ENCODE results near the gene SUPT4H1.

The SUPT4H1 gene

DNA sequence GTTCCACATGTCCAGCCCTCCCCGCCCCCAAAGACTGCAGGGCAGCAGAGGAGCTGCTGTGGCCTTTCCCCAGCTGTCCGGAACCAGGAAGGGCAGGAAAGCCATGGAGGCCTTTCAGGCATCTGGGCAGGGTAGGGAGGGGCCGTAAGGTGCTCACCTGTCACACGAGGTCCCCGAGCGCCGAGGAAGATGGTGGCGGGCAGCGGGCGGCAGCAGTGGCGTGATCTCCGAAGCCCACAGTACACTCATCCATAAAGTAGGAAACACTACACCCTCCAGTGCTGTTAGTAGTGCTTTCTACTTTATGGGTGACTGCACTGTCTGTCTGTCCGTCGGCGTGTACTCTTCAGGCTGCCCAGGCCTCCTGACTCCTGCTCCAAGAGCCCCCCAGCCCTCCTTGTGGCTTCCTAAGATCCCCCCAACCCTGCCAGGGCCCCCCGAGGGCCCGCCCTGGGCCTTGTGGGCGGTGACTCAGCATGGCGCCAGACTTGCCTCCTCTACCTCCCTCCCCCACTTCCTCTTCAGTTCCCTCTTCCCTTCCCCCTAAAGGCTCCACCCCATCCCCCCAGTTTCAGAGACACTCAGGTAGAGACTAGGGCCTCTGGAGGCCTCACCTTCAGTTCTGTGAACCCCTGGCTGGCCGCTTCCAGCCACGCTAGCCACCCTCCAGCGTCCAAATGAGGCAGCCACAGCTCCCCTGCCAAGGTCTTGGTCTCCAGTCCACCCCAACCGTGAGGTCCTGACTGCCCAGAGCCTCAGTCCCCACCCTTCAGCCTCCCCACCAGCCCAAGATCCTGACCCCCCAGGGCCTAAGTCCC, 20.8 kb downstream of the SUPT4H1 start:
- DNase-seq (ENCODE audit: low read depth in 1 of 2, low spot score in 1 of 2): peak in 1 of 2 donors; percentile 61

DNA sequence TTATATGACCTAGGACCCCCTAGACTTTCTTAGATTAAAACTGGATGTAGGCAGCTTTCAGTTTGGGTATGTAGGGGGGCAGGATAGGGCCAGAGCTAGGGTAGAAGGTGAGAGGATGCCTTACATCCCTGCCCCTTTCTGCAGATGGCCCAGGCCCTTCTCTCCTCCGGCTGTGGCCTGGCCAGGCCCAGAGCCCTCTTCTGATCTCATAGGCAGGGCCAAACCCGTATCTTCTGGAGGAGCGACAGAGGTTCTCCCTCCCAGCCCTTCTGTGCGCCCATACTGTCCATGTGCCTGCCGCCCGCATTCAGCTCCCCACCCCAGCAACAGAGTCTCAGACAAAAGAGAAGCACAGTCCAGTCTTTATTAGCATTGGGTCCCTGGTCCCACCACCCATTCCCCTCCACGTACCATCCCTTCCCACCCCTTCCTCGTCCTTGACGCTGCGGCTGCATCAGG, 21.4 kb downstream of the SUPT4H1 start:
- DNase-seq (ENCODE audit: low read depth in 1 of 2, low spot score in 1 of 2): no peak

DNA sequence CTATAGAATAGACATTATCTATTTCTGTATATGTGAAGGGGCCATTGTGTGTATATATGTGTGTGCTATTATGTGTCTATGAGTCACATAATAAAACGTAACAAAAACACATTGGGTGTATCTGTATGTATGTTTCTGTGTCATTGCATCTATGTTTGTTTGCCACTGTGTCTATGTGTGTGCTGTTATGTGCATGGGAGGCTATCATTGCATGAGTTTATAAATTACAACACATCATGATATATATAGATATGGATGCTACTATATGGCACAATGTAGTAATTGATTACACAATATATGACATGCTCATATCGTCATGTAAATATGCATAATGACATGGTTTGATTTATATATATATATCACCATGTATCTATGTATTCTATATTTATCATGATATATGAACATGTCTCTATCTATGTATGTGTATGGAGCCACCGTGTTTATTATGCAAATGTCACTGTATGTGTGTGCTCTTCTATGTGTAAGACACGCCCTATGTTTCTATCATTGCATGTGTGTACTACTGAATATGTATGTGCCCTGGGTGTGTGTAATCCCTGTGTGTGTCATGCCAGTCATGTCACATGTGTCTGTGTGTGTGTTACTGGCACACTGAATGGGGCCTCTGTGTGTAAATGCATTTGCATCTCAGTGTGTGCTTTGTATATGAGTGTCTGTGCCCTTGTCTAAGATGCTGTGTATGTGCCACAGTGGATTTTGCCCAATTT, 22.0 kb downstream of the SUPT4H1 start:
- no peak for DNase-seq (ENCODE audit: low read depth in 1 of 2, low spot score in 1 of 2)

DNA sequence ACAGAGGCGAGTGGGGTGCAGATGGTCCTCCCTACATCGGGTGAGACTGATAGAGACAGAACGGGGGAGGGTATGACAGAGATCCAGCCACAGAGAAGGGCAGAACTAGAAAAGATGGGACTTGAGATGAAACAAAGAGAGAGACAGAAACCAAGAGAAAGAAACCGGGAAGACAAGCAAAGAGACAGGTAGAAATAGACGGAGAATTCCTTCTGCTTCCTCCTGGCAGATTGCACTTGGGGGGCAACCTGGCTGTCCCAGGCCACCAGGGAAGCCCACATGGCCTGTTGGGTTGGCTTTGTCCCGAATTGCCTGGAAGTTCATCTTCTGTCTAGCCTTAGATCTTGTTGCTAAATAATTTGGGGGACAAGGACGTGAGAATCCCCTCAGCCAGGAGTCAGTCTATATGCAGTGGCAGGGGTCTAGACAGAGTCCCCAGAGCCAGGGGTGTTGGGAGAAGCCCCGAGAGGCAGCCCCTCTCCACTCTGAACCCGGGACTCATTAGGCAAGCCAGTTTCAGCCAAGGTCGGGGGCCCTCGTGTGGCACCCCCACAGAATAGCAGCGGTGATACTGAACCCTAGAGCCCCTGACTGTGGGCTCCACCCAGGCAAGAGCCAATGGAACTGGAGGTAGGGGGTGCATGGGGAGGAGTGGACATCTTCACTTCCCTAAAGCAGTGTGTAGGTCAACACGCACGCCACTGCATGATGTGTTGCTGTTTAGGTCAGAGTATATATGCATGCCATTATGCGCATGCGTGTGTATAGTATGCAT, 22.8 kb downstream of the SUPT4H1 start:
- peak in 1 of 2 donors; percentile 61 for DNase-seq (ENCODE audit: low read depth in 1 of 2, low spot score in 1 of 2)

DNA sequence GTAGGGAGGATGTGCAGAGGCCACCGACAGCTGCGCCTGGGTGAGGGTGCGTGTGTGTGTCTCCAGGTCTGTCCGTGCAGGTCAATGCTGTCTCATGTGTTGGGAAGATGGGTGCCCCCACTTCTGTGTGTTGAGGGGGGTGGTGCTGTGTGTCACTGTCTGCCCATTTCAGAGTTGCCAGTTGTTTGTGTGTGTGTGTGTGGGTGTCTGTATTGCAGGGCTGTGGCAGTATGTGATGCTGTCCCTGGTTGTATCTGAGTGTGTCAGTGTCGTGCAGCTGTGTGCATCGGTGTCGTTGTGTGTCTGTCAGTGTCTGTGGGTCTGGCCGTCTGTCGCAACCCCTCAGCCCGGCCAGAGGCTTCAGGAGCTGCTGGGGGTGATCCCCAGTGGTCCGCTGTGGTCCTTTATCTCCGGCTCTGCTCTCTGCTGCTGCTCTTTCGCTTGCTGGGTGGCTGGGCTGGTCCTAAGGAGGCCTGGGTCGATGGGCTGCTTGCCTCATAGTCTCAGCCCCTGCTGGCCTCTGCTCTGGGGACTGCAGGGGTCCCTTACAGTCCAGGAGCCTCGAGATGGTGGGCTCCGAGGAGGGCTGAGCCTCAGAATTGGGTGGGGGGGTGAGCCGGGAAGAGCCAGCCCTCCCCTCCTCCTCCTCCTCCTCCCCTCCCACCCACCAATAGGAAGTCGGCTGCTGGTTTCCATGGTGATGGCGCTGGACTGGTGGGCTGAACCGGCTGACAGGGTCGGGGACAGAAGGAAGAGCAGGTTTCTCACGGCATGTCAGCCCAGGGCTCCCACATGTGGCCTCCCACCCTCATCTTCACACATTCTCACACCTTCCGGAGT, 23.6 kb downstream of the SUPT4H1 start, which contains the start of gene TSPOAP1:
Gene TSPOAP1, minus strand, starts transcription at position 601 of the 840 bp plus-strand sequence. CDS start 875 bp downstream, outside the sequence.
- DNase-seq (ENCODE audit: low read depth in 1 of 2, low spot score in 1 of 2): no peak

DNA sequence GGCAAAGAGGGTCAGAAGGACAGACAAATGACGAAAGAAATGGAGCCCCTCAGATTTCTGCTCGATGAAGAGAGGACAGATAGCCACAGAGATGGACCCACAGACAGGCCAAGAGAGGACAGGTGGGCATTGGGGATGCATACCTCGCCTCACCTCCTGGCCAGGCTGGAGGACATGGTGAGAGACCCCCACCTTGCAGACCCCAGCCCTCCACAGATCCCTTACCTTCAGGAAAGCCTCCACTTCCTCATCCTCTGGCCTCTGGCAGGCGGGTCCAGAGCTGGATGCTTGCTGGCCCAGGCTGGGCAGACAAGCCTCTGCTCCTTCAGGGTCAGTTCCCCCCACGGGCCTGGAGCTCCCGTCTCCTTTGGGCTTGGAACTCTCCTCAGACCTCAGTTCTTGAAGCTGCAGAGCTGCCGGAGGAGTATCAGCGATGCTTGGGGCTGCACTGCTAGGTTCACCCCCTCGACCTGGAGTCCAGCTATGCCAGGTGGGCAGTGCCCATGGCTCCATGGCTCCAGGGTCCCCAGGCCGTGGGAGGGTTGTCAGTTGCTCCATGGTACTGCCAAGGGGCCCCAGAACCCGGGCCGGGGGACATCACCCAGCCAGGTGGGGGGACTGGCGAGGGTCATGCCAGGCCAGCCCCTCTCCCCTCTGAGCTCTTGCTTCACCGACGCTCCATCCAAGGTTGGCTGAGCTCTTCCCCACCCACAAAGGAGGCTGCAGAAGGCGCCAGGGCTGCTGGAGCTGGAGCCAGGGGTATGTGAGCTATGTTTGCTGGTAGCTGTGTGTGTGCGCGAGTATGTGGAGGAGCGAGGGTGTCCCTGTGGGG, 24.4 kb downstream of the SUPT4H1 start:
- no peak for DNase-seq (ENCODE audit: low read depth in 1 of 2, low spot score in 1 of 2)

DNA sequence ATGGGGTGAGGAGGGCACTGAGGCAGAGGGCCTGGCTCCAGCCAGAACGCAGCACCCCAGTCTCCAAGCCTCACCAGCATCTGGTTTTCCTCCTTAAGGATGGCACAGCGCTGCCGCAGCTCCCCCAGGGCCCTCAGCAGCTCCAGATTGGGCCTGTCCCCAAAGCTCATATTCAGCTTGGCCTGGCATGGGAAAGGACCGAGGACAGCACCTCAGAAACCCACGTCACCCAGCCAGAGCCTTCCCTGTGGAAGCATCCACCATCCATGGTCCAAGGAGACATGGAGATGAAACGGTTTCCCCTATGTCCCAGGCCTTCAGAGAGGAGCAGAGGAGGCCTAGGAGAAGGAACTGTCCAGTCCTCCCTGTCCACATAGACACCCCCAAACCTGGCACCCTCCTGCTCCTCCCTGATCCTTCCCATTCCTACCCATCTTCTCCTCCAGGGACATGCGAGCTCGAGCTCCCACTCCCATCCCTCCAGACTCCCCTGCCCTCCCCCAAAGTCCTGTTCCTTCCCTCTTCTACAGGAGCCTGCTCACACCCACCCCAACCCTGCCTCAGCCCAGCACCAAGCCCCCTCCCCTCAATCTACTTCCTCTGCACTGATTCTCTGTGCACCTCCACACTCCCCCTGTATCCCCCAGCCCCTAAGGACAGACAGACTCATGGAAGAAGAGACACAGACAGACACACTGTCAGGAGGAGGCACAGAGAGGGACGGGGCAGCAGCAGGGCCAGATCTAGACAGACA, 25.2 kb downstream of the SUPT4H1 start:
- no peak for DNase-seq (ENCODE audit: low read depth in 1 of 2, low spot score in 1 of 2)

DNA sequence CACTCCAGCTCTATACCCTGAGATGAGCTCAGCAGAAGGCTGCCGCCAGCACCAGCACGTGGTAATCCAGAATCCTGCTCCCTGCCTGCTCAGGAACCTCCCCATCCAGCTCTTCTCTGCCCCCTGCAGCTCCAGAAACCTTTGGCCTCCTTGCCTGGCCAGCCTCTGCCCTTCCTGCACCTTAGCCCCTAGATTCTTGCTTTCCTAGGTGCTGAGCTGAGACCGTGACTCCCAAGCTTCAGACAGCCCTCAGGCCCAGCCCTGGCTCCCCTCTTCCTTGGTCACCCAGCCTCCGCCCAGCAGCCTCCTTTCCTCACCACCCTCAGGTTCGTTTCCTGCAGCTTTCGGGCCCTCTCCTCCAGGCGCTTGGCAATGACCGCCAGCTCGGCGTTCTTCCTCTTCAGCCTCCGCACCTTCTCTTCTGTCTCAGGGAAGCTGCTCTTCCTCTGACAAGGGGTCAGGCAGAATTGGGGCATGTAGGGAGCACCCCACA, 26.0 kb downstream of the SUPT4H1 start:
- no peak for DNase-seq (ENCODE audit: low read depth in 1 of 2, low spot score in 1 of 2)

DNA sequence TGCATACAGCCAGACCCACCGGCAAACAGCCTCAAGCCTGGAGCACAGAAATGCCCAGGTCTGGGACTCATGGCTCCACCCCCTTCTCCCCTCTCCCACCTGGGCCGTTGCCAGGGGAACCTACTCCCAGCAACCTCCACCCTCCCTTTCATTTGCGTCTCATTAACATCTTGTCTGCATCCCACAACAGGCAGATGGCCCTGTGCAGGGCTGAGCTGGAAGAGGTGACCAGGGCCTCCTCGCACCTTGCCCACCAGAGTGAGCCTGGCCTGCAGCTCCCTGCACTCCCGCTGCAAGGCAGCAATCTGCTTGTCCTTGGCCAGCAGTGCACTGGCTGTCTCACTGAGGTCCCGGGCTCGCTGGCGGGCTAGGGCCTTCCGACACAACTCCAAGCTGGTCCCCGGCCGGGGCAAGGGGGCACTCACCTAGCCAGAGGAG, 26.7 kb downstream of the SUPT4H1 start:
- DNase-seq (ENCODE audit: low read depth in 1 of 2, low spot score in 1 of 2): no peak

DNA sequence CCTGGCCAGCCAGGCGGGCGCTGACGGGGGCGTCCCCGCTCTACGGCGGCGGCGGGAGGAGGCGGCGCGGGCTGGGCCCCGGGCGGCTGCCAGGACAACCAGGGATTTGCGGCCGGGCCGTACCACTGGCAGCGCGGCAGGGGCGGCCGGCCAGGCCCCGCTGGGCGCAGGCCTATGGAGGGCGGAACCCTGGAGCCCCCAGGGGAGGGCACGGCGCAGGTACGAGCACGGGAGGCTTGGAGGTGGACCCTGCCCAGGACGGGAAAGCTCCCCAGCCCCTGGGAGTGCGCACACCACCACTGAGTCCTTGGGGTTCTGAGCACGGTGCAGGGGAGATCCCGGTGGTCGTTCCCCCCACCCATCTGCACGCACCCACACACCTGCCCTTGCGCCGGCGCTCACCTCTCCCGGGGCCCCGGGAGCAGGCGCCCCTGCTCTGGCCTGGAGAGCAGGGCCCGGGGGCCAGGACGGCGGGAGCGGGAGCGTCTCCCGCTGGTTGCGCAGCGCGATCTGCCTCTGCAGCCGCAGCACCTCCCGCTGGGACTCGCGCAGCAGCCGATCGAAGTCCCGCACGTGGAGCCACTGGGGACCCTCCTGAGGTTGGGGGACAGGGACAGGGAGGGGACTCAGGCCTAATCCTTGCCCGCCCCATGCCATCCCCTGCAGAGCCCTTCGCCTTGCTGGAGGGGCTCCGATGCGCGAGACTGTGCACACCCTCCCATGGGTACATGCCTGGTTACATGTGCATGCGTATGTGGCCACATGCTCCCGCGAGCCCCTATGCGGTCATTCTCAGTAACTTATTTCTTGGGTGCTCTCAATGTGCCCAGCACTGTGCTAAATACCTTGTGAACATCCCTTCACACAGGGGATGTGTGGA, 27.4 kb downstream of the SUPT4H1 start:
- DNase-seq (ENCODE audit: low read depth in 1 of 2, low spot score in 1 of 2): no peak

DNA sequence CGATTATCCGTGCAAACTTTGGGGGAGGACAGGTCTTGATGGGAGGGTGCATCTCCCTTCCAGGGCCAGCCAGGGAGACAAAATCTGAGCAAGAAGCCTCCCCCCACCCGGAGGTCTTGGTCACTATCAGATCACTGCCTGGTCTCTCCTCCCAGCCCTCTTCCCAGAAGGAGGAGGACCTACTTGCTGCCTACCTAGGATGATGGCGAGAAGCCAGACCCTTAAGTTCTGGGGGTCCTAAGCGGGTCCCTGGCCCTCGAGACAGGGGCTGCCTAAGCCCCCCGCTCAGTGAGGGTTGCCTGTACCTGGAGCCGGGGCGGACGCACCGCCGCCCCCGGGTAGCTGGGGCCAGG, 28.0 kb downstream of the SUPT4H1 start:
- no peak for DNase-seq (ENCODE audit: low read depth in 1 of 2, low spot score in 1 of 2)

DNA sequence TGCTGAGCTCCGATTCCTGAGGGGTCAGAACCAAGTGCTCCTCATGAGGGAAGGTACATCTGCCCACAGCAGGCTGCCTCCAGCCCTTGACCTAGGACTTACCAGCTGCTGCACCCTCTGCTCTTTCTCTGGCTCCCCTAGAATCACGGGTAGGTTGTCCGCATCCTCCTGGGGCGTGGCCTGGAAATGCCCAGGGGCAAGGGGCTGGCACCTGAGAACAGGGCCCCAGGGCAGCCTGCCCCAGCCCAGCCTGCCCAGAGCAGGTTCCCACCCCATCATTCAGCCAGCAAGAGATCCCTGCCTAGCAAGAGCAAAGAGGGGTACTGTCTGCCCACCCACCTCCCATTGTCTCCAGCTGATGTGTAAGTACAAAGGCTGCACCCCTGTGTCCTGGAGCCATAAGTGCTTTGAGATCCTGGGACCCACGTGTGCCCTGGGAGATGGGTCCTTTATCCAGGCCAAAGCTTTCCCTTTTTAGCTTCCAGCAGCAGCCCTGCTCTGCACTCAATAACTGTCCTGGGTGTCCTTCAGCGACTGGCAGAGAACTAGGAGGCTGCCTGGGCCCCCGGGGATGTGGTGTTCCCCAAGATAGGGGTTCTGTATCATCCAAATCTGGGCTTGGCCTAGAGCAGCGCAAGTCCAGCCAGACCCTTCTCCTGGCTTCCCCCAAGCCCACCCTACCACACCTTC, 28.5 kb downstream of the SUPT4H1 start:
- DNase-seq (ENCODE audit: low read depth in 1 of 2, low spot score in 1 of 2): no peak

DNA sequence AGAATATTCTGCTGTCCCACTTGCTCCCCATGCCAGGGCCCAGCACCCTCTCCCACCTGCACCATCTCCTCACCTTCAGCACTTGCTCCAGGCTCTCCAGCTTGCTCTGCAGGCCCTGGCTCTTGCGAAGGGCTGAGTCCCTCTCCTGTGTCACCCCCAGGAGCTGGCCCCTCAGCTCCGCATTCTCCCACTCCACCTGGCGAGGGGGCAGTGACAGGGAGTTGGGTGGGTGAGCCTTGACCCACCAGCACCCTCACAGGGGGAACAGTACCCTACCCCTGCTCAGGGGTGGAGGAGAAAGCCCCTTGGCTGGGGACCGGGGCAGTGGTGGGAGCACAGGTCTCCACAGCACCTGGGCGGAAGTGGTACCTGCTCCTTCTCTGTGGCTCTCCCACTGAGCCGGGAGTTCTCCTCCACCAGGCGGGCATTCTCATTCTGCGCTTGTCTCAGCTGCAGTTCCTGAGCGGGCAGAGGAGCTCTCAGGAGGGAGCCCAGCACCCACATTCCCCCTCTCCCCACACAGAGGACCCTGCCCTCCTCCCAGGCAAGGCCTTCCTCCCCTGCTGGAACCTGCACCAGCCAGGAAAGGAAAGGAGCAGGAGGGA, 29.3 kb downstream of the SUPT4H1 start:
- DNase-seq (ENCODE audit: low read depth in 1 of 2, low spot score in 1 of 2): no peak

DNA sequence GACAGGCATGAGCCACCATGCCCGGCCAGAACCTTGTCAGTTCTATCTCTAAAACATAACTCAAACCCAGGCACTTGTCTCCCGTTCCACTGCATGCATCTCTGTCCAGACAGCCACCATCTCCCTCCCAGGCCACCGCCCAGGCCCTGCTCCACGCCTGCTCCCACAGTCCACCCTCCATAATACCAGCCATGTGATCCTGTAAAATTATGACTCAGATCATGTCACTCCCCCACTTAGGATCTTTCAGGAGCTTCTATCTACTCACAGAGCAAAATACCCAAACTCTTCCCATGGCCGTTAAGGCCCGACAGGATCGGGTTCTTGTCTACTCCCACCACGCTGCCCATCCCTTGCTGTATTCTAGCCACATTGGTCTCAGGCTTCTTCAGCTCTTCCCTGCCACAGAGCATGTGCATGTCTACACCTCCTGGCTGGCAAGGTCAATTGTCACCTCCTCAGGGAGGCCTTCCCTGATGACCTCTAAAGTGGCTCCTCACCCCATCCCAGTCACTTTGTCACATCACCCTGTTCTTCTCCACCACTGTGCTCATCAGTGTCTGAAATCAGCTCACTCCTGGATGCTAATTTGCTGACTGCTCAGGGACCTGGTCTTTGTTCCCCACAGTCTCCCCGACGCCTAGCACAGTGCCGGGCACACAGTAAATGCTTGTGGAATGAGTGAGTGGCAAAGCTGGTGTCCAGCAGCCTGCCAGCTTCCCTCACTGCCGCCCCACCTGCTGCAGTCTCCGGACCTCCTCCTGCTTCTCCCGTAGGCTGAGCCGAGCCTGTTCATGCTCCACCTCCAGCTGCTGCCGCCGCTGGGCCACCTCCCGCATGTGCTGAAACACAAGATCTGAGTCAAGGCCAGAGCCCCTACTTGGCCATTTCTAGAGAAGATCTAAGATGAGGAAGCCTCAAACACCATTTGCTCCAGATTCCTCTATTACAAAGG, 30.2 kb downstream of the SUPT4H1 start:
- DNase-seq (ENCODE audit: low read depth in 1 of 2, low spot score in 1 of 2): no peak

DNA sequence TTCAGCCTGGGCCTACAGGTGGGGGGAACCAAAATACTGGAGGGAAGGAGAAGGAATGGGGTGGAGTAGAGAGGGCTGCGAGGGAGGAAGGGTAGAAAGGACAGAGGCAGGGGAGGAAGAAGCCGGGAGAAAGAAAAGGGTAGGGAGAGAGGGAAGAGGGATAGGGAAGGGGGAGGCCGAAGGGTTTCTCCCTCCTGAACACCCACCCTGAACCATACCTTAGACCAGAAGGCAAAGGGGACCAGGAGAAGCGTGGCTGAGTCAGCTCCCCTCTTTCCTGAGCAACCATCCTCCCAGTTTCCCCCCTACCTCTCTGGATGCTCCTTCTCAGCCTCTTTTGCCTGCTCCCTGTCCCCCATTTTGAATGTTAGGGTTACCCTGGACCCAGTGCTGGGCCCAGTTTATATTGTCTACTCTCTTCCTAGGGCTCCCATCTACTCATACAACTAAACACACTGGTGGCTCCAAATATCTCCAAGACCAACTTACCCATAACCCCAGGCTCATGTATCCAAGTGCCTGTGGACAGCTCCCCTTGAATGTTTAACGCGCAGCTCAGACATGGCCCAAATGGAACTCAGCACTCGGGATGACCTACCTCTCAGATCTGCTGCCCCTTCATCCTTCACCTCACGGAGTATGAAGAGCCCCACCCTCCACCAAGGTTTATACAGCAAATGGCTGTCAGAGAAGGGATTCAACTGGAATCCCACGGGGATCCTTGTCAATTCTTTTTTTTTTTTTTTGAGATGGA, 31.3 kb downstream of the SUPT4H1 start:
- DNase-seq (ENCODE audit: low read depth in 1 of 2, low spot score in 1 of 2): no peak

Data from activated T-helper 1 cell treated with anti-CD3 and anti-CD28 coated beads, Interleukin-2, amount 50 U/mL, for 16 hours (primary cell).